Fibroblast of peridontal ligament (primary cell): ENCODE data around the gene ERC2.

Source experiments
- DNase-seq: peaks from one replicate; pipeline ENCODE4 v3.0.0-alpha.2; 2010; ENCODE audit errors: extremely low read depth

Gene ERC2

DNA sequence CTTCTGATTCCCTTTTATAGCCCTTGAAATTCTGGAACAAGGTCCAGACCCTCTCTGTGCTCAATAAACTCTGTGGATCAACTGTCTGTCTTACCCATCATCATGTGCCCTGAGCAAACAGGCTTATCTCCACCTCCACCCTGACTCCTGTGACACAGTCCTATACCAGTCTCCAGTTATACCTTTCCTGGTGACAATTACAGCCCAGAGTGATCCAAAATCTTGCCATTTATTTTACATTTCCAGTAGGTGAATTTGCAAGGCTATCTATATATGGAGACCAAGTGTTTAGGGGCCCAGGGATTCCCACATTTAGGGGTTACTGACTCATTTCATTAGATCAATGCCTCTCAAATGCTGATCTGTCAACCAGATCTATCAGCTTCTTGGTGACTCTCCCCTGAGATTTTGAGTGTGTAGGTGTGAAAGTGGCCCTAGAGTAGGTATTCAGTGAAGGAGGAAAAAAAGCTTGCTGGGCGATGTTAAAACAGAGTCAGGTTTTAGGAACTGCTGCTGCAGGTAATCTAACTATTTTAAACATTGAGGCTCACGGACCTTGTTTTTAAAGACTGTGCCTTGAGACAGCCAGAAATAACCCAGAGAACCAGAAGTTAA lies 751.5 kb downstream of the ERC2 start:
- no peak for DNase-seq

DNA sequence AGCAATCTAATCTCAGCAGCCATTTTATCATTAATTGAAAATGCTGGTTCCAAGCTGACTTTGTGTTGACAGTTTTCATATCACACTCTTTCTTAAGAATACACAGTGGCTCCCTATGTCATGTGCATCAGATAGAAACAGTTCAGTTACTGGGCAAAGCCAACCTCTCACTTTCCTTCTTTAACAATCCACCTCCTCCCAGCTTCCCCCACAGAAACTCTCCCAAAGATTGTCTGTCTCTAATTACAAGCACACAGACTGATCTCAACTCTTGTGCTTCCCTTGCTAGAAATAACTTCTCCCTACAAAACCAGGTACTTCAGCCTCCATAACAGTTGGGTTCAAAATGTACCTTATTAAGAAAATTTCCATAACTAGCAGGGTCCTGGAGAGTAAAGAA lies 752.2 kb downstream of the ERC2 start:
- DNase-seq, result no peak

DNA sequence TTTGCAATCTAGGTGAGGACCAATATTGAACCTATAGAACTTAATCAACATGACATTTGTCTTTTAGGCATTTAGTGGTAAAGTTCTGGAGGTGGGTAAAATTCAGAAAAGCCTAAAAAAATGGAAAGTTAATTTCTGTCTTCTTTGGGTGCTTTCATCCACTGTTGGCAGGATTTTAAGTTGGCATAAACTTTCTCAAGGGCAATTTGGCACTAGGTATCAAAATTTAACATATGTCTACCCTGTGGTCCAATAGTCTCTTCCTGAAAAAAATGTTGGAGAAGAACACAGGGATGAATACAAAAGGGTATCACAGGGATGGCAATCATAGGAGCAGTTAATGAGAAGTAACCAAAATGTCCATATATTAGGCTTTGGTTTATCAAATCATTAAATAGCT lies 754.2 kb downstream of the ERC2 start:
- DNase-seq, result no peak

DNA sequence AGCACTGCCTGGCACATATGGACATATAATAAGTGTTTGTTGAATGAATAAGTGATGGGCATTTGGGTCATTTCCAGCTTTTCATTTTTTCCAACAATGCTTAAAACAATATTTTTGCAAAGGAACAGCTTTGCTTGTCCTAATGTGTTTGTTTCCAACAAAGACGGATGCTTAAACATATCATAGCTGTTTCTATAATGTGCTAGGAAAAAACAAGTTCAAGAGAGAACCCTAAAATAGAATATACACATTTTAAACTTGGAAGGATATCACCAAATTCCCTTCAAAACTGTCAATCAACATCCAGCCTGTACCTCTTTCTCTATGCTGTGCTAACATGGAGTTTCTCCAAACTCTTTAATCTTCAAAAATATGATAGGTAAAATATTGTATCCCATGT lies 756.6 kb downstream of the ERC2 start:
- no peak for DNase-seq

DNA sequence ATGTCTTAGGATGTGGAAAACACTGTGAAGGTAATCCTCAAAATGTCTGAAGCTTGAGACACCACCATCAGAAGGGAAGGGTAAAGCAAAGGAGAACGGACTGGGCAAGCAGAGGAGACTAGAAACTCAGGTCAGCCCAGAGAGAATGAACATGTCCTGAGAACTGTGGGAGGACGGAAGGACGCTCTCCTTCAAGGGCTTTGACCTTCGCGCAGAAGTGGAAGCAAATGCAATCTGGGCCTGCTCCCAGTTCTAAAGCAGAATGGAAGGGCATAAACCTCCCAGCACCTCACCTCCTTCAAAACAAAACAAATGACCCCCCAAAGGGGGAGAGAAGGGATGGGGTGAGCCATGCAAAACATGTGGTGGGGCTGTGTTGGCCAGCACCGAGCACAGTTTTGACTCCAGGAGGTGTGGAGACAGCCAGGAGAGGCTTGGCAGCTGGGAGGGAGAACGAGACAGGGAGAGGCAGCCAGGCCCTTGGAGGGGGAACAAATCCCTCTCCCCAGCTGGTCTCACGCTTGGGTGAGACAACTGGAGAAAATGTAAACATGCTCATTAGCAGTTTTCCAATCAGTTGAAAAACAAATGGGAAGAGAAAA lies 758.8 kb downstream of the ERC2 start:
- DNase-seq, result no peak

DNA sequence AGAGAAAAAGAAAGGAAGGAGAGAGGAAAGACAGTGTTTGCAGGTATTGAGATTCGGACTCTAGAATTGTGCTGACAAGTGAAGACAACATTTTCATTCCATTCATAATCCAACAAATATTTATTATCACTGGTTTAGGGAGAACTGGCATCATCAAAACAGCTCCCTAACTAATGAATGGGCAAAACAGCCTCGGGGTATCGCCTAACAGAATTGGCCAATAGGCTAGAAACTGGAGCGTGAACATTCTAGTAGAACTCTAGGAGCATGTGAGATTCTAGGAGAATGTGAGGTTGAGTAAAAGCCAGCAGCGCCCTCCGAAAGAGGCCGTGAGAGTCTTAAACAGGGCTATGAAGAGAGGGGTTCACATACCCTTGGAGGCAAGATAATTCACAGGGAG lies 759.3 kb downstream of the ERC2 start:
- DNase-seq, result no peak

DNA sequence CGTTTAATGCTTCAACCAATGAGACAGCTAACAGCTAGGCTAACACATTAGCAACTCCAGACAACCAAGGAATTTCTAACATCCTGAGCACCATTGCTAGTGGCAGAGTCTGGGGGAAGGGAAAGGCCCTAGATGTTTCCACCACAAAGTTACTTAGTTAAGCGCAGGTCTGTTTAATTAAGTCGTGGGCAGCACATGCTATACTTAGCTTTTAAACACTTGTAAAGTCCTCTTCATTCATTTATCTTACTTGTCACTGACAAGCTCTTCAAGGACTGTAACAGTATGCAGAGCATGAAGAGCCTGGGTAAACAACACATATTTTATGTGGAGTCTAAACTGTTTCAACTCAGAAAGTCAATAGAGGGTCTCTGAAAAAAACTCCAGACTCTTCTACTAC lies 760.0 kb downstream of the ERC2 start:
- DNase-seq, result no peak

DNA sequence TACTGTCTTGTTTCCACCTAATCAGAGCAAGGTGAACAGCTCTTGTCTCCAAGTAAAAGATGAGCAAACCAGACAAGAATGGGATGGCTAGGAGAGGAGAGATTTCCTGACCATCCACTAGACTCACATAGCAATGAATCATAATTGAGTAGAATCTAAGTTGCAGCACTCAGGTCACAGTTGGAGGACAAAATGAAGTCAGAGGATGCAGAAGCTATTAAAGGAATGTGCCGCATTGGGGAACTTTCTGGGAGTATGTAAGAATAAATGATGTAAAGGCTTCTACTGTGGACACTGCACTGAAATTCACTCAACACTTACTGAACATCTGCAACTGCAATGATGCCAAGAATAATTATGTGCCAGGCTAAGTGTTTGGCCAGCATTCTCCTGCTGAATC lies 763.7 kb downstream of the ERC2 start:
- DNase-seq, result peak; percentile 37

DNA sequence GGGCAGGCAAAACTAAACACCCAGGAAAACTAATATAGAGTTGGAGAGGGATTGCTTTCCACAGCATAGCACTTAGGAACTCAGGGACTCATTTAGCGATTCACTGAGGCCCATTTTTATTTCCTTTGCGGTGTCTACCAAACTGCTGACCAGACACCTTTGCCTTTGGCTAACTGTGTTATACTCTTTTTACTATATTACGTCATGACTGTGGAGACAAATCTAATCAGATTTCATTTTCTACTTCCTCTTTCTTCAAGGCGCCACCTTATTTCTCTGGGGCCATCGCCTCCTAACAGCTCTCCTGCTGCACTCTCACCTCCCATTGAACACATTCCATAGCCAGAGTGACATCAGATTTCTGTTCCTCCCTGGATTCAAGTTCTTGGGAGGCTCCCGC lies 765.4 kb downstream of the ERC2 start:
- no peak for DNase-seq

DNA sequence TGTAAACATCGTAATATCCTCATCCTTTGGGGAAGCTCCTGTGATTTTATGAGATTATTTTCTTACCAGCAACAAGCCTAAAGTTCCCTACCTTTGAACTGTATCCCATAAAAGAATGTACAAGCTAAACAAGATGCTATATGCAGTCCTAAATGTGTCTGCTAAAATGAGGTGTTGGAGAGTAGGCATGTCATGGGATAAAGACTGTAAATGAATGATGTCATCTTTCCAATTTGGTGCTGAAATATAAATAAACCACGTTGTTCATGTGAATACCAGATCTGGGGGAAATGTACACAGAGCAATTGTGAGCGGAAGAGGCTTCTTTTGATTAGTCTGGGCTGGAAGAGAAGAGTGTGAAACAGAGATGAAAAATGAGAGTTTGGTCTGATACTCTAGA lies 766.3 kb downstream of the ERC2 start:
- peak; percentile 29 for DNase-seq

DNA sequence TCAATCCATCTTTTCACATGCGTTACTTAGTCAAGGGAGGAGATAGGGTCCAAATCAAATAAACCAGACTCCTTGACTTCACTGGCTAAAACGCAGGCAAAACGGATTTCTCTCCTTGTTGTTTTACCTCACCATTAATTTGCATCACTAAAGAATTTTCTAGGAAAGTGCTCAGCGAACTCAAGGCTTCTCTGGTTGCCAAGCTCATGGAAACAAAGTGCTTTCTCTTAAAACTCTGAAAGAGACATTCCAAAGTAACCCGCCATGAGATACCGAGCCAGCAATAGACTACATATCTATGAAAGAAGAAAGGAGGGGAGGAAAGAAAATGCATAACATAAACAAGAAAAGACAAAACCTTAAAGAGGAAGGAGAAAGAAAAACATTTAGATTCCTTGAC lies 769.4 kb downstream of the ERC2 start:
- DNase-seq, result no peak

DNA sequence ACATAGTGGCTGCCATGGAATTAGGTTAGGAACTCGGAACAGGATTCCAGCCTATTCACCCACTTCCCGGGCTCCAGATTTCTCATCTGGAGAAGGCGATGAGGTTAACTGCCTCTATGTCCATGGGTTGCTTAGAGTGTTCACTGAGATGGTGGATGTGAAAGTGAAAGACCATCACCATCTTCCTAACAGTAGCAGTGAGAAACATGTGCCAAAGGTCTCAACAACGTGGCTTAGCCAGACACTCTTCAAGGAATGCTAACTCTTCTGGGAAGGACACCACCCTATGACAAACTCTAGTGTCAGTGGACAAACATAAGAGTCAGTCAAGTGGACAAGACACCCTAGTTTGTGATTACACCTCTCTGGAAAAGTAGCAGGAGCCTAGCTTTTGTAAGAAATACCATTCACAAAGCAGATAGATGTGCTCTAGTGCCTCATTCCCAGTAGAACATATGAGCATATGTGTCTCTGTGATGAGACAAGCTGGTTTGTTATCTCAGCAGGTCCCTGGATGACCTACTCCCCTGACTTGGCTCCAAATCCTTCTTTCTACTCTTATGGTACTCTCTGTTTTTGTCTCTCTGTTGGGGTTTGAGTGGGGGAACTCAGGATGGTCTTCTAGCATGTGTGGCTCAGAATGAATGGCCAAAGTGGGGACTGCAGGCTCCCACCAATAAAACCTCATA lies 770.9 kb downstream of the ERC2 start:
- no peak for DNase-seq

DNA sequence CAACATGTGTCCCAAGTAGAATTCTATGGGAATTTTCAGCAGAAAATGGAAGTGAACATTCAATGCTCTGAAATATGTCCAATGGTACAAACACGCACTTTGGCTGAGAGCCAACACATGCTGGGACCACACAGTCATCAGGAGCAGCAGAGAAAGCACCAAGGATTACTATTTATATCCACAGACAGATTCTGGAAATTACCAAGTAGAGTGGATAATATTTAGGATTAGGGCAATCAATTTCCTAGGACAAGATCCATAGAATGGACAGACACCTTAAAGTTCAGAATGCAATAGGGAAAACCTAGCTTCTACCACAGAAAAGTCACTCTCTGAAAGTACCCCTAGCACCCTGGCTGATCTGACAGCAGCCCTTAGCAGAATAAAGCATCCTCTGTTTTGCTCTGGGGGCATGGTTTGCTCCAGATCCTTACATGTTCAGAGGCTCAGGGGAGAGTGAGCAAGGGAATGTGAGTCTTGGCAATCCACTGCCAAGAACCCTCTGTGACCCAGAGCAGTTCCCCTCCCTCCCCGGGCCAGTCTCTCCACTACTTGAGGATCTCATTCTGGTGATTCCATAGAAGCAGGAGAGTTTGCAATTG lies 775.2 kb downstream of the ERC2 start:
- DNase-seq, result peak; percentile 38

DNA sequence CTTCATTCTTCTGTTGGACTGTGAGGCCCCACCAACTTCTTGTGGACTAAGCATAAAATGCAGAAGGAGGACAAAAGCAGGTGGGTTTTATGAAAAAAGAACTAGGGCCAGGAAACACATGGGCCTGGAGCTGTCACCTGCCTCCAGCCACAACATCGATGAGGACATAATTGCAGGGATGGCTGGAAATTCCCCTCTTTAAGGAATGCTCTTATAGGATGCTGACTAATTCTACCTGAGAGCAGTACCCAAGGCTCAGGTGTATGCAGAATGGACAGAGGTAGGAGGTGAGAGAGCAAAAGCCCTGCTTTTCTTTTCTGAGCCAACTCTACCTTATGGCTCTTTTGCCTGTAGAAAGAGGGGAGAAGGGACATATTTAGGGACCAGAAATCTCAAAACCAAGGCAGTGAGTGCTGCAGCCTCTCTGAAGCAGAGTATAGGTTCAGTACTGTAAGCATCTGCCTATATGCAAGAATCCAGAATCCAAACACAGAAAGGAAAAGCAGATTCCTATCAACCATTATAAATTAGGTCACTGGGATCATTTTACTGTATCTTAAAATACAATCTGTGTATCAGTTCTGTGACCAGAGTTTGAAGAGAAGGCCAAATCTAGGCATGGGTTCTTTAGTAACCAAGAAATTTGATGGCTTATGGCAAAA lies 775.8 kb downstream of the ERC2 start:
- no peak for DNase-seq

DNA sequence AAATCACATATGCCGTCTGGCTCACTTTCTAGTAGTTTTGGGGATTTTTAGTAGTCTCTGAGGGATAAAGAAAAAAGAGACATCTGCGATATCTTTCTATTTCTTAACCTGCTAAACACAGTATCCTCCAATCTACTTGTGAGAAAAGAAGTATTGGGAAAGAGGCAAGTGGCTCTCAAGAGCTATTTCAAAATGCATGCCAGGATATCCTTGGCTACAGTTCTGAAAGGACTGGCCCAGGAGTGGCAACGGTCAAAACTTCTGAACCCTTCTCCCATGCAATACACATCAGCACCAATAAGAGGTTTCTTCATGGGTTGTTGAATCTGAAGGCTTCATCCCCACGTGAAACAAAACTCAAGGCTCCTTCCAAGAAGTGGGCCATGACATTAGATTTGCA lies 777.1 kb downstream of the ERC2 start:
- DNase-seq, result no peak

DNA sequence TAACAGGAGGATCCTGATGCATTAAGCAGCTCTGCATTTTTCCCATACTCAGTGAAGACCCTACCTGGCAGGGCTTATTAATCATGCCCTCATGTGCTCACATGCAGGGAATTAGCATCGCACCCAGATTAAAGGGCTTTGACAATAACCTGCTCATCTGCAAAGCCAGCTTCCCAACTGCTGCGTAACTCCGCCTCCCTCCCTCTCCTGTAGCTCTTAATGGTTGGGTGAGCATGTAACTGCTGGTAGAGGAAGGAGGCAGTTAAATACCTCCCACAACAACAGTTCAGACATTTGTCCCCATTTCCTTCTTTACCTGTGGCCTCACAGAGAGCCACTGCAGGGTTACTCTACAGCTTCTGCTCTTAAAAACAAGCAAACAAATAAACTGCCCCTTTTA lies 777.5 kb downstream of the ERC2 start:
- DNase-seq, result no peak

DNA sequence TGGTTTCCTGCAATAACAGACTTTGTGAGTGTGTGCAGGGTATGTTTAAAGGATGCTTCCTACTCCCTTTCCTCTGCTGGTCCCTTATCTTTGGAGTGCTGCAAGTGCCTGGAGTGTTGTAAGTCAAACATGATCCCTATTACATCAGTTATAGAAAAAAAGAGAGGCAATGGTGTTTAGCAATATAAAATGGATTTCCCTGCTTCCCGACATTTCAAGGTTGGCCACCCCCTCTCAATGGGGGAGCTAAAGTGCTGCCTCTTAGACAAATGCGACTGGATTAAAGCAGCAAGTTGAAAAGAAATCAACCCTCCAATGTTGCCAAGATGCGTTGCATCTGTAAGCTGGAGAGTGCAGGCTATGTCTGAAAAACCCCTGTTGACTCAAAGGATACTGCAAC lies 778.1 kb downstream of the ERC2 start:
- DNase-seq, result no peak

DNA sequence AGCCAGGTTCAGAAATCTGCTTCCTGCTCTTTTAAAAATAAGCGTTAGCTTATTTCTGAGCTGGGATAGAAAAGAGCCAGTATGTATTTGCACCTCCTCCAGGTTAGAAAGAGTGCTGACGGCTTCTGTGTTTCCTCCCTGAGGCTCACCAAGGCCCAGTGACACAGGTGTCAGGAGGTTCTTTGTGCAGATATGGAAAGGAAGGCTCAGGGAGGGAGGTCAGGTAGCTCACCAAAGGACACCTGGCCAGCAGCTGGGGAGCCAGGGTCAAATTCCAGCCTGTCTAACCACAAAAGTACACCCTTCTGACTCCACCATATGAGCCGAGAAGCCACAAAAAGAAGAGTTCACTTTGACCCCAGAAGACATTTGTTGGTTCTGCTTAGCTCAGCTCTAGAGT lies 780.1 kb downstream of the ERC2 start:
- DNase-seq, result no peak

DNA sequence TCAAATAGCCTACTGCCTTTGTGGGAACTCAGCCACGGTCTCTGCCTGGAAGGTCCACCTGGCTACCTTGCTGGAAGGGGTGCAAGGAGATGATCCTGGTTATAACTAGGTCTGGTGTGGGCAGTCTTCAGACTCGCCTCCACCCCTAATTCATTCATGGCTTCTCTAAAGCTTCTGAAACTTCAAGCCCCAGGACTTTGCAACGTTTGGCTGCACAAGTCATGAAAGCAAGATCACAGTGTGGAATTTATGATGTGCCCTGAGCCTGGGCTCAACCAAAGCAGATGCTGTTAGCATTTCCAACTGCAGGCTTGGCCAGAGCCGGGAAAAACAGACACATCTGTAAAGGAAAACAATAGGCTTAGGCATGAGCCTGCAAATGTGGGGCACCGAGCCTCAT lies 780.7 kb downstream of the ERC2 start:
- no peak for DNase-seq

DNA sequence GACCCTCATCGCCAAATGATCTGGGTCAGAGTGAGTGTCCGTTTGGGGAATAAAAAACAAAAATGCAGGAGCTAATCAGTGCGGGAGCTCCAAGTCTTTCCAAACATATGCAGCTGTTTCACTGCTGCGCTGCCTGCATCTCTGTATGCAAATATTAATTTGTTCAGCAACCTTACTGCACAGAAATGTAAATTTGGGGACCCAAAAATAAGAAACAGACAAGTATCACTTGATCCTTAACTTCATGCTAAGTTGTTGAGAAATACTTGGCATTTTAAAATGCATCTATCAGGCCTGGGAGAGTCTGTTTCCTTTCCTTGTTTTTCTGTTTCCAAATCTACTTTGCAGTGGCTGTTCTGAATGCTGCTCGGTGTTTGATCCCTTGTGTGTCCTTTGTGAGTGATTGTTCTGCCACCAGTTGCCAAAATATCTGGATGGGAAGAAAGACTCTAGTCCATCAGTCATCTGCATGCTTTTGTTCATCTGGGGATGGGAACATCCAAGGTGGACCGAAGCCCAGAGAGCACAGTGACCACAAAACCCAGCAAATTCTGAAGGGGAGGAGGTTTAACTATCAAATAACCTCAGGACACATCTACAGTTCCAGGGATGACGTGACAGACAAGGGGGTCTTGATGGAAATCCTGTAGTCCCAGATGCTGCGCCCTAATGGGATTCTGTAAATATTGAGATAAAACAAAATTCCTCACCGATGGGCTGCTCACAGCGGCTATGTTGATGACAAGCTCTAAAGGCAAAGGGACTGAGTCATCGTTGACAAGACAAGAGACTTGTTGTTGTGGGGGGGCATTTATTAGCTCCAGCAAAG lies 781.6 kb downstream of the ERC2 start:
- DNase-seq, result no peak

DNA sequence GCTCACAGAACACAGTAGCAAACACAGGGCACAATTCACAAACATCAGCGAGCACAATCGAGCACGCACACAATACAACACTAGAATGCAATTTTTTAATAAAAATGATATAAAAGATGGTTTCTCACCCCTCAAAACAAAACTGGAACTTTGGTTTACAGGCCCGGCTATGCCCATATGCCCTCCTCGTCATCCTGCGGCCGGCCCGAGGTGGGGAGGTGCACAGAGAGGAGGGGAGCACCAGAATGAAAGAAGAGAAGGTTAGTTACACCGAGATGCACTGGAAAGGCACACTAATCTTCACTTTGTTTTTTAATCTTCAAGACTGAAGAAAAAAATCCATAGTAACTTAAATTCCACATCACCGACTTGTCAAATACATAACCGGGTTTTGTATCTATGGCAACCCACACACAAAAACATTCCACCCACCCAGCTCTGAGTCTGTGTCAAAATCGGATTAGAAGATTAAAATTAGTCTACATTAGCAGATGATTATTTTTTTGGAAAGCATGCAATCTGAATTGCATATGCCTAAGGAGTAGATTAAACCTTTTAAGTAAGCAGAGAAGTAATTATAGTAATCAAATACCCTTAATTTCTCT lies 784.5 kb downstream of the ERC2 start:
- peak; percentile 5 for DNase-seq
